Vein endothelial cell (primary cell): ENCODE data around the gene TOPBP1. TPM values are rescaled to one million over a fixed set of nuclear protein-coding genes. Genes with fewer than 3 reads are reported as not detected.

Experiments used
- small RNA-seq: library from RNA; depleted of rRNA; stranded (forward); fragments of <200 nt; gene quantifications from one replicate; pipeline ENCODE3, GENCODE V24; 2012
- total RNA-seq: library from RNA; depleted of rRNA; stranded (reverse); fragments of >200 nt; gene quantifications from 2 replicates; pipeline ENCODE4 v1.2.3, GENCODE V29; 2012

TOPBP1 gene
- total RNA-seq, result 39.2 and 59.0 TPM in 2 replicates

DNA sequence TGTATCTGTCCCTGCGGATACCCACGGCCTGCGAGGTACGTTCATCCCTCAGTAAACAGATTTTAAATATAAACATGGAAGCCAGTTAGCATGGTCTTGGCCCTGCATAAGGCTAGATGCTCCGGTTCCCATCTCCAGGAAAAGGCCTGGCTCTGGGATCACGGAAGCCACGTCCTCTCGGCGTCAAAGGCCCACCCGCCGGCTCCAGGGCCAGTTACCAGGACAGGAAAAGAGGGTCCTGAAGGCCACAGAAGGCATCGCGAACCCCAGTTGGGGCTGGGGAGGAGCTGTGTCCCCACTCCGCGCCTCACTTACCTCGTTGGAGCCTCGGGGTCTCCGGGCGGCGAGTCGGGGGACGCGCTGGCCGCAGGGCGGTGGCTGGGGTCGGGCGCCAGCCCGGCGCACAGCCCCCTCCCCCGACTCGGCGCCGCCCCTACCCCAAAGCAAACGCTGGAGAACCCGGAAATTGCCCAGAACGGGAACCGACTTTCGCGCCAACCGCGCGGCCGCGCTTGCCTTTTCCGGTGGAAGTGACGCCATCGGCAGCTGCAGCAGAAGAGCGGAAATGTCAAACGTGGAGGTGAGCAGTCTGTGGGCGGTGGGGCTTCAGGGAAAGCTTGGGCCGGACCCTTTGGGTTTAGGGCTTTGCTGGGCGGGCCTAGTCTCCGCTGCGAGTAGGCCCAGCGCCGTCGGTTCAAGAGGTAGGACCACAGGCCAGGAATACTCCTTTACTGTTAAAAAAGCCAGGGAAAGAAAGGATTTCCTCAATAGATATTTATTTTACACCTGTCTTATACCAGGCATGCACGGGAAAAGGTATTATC, at the start of gene TOPBP1:
Gene TOPBP1 (minus strand): TSS at position 488 of the 824 bp plus-strand sequence. CDS start 814 bp downstream, outside the sequence.

DNA sequence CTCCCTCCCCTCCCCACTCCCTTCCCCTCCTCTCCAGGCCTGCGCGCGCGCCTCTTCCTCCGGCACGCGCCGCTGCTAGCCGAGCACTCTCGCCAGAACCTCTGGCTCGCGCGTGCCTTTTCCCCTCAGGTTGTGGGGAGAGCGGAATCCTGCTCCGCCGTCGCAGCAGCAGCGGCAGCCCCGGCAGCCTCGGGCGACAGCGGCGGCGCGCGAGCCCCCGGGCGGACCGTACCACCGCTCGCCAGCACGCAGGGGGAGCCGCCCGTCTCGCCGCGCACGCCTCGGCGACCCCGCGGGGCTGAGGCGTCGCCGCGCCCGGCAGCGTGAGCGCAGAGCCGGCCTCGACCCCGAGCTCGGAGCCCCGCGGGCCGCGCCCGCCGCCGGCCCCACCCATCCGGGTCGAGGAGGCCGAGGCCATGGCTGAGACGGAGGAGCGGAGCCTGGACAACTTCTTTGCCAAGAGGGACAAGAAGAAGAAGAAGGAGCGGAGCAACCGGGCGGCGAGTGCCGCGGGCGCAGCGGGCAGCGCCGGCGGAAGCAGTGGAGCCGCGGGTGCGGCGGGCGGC, 88.0 kb downstream of the TOPBP1 start, which contains the start of gene CDV3:
Gene CDV3 (plus strand): TSS at position 58 of the 566 bp plus-strand sequence. CDS start 359 bp downstream, at position 417.

Small RNA genes lying within 50 kb of the gene (small RNA-seq; reads per million reads assigned to genes)
- gene RF00438 (not detected), gene RNA5SP140 (not detected), gene RNU6-678P (not detected)

Other genes starting within 250 kb of the TOPBP1 start
- gene CDV3, start 88.3 kb downstream of the TOPBP1 start, total RNA-seq, result 155 and 201 TPM in 2 replicates
- gene TF, start 84.5 kb upstream of the TOPBP1 start, total RNA-seq, result under 0.01 and 0.19 TPM in 2 replicates
- 56.2 and 68.4 TPM in 2 replicates for gene SRPRB, start 143.9 kb upstream of the TOPBP1 start, total RNA-seq
- gene RAB6B, start 233.9 kb upstream of the TOPBP1 start, total RNA-seq, result 0.98 and 1.2 TPM in 2 replicates